Left lung (tissue), 10 donors: ENCODE data around the gene PCNX1. TPM values are rescaled to one million over a fixed set of nuclear protein-coding genes. Genes with fewer than 3 reads are reported as not detected.
"Not testable (repeated sequence)": the region's sequence is repeated elsewhere in the genome, so short reads cannot be mapped to it uniquely, and the experiment has no call there.

ENCODE experiments used
- ATAC-seq: fragments of 200-7000 bp; cut with Tn5 transposase; one replicate; pipeline ENCODE4 v1.9.1; 2020; ENCODE audit warnings: moderate library complexity
- DNase-seq, 4 donors: peaks; one replicate each; pipeline ENCODE4 v3.0.0-alpha.2; 2013 to 2020
- H3K27ac ChIP-seq, 2 donors: fragments of 200-600 bp; sonication (generic) in 1 of 2; one replicate each; pipeline versions ENCODE4 v1.5.0 to v1.8.0; 2020 to 2021
- H3K27me3 ChIP-seq, 2 donors: fragments of 200-600 bp; sonication (generic) in 1 of 2; one replicate each; pipeline versions ENCODE4 v1.5.0 to v1.8.0; 2020 to 2021
- H3K36me3 ChIP-seq, 2 donors: fragments of 200-600 bp; sonication (generic) in 1 of 2; one replicate each; pipeline versions ENCODE4 v1.5.0 to v1.8.0; 2020 to 2021
- H3K4me1 ChIP-seq, 2 donors: fragments of 200-600 bp; one replicate each; pipeline ENCODE4 v1.8.0; 2021
- H3K4me3 ChIP-seq, 2 donors: fragments of 200-600 bp; sonication (generic) in 1 of 2; one replicate each; pipeline versions ENCODE4 v1.5.0 to v1.8.0; 2020 to 2021; ENCODE audit warnings: mild to moderate bottlenecking in 1 of 2
- H3K9me3 ChIP-seq, 2 donors: fragments of 200-600 bp; sonication (generic) in 1 of 2; one replicate each; pipeline versions ENCODE4 v1.5.0 to v1.8.0; 2020 to 2021
- intact Hi-C, 2 donors: fragments of 100-400 bp; cut with DNase I; formaldehyde crosslinking; loops; one replicate each; pipeline versions ENCODE4 v1.11.2 to v1.14.2; 2022
- polyA plus RNA-seq, 6 donors: library from polyadenylated mRNA; unstranded; fragments of 120-200 nt; gene quantifications; one replicate each; pipeline ENCODE4 v1.2.1, GENCODE V29; 2013; ENCODE audit not compliant: insufficient read length in 6 of 6
- total RNA-seq, 2 donors: library from RNA; stranded (reverse); fragmentation: NEBNext Ultra II Directional; extraction: Animal tissue kit (Norgen Biotek cat#: 25700); gene quantifications; one replicate each; pipeline ENCODE4 v1.2.1, GENCODE V29; 2021
- TF ChIP-seq, protein P1 (sequence below), 2 donors: fragments of 200-600 bp; sonication (generic) in 1 of 2; IDR thresholded peaks; one replicate each; pipeline versions ENCODE4 v1.5.0 to v1.8.0; 2021; ENCODE audit warnings: antibody characterized with exemption in 2 of 2
- donor health status: DM: no; HTN: yes; CAD: no.
- donor health status: DM: no; HTN: no; CAD: no.

Gene PCNX1
- total and polyA plus RNA-seq, 8 donors = 36.9 to 65.8 (median 49.6) TPM

GRCh38 chr14:71142375-71143038, 235.2 kb downstream of the PCNX1 start:
- no peak for DNase-seq
- no peak overlapping the region for H3K4me3 ChIP-seq
- ATAC-seq = peak; percentile 29
- no peaks in the 10 kb centered on the region for H3K9me3 ChIP-seq
- H3K27ac ChIP-seq = peak overlapping the region; percentile 5 to 70
- H3K4me1 ChIP-seq = peaks cover 0 to 41% of the 10 kb centered on the region in 2 donors
- intact Hi-C loops = no loop called here
- TF ChIP-seq, protein P1, sequence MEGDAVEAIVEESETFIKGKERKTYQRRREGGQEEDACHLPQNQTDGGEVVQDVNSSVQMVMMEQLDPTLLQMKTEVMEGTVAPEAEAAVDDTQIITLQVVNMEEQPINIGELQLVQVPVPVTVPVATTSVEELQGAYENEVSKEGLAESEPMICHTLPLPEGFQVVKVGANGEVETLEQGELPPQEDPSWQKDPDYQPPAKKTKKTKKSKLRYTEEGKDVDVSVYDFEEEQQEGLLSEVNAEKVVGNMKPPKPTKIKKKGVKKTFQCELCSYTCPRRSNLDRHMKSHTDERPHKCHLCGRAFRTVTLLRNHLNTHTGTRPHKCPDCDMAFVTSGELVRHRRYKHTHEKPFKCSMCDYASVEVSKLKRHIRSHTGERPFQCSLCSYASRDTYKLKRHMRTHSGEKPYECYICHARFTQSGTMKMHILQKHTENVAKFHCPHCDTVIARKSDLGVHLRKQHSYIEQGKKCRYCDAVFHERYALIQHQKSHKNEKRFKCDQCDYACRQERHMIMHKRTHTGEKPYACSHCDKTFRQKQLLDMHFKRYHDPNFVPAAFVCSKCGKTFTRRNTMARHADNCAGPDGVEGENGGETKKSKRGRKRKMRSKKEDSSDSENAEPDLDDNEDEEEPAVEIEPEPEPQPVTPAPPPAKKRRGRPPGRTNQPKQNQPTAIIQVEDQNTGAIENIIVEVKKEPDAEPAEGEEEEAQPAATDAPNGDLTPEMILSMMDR (IDR thresholded peaks at IDR 0.05) = no peak
- H3K36me3 ChIP-seq = no peaks in the 10 kb centered on the region
- H3K27me3 ChIP-seq = no peaks in the 10 kb centered on the region

- intact Hi-C loops = no loop called here
- DNase-seq (no peak), ATAC-seq (peak; percentile 17)
- Histone ChIP-seq H3K27me3 (no peaks in the 10 kb centered on the region), H3K9me3 (no peaks in the 10 kb centered on the region), H3K4me1 (peaks cover 0 to 41% of the 10 kb centered on the region in 2 donors), H3K27ac (peak overlapping the region in 1 of 2 donors; percentile 70), H3K4me3 (no peak overlapping the region), H3K36me3 (no peaks in the 10 kb centered on the region)
- TF ChIP-seq, protein P1 (IDR thresholded peaks at IDR 0.05) = no peak
Measured at GRCh38 chr14:71143381-71144290, 236.4 kb downstream of the PCNX1 start.

DNA sequence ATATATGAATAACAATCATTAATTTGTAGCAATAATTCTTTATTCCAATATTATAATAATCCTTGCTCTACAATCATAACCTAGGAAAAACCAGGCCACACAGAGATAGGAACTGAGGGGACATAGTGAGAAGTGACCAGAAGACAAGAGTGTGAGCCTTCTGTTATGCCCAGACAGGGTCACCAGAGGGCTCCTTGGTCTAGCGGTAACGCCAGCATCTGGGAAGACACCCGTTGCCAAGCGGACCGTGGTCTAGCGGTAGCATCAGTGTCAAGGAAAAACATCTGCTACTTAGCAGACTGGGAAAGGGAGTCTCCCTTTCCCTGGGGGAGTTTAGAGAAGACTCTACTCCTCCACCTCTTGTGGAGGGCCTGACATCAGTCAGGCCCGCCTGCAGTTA, 240.1 kb downstream of the PCNX1 start:
- Histone ChIP-seq H3K4me1 (peaks cover 0 to 20% of the 10 kb centered on the region in 2 donors), H3K9me3 (peaks cover 0 to 25% of the 10 kb centered on the region in 2 donors)
- H3K27me3 ChIP-seq, H3K27ac ChIP-seq, H3K4me3 ChIP-seq, intact Hi-C loops, ATAC-seq, H3K36me3 ChIP-seq, DNase-seq: not testable (repeated sequence)

- Histone ChIP-seq H3K27ac (no peak overlapping the region), H3K4me1 (peaks cover 0 to 7% of the 10 kb centered on the region in 2 donors), H3K4me3 (no peak overlapping the region), H3K36me3 (no peaks in the 10 kb centered on the region), H3K27me3 (no peaks in the 10 kb centered on the region), H3K9me3 (peaks cover 0 to 25% of the 10 kb centered on the region in 2 donors)
- DNase-seq (no peak), ATAC-seq (no peak)
- intact Hi-C loops = no loop called here
- TF ChIP-seq, protein P1 (IDR thresholded peaks at IDR 0.05) = no peak
Measured at GRCh38 chr14:71148627-71149026, 241.4 kb downstream of the PCNX1 start.

DNA sequence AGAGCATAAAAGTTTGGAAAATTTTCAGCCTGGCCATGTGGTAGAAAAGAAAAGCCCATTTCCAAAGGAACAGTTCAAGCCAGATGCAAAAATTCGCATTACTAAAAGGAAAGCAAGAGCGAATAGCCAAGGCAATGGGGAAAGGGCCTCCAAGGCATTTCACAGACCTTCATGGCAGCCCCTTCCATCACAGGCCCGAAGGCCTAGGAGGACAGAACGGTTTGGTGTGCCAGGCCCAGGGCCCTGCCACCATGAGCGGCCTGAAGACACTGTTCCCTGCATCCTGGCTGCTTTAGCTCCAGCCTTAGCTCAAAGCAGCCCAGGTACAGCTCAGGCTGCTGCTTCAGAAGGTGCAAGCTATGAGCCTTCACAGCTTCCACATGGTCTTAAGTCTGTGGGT, 243.5 kb downstream of the PCNX1 start:
- Histone ChIP-seq H3K27ac (no peak overlapping the region), H3K27me3 (no peaks in the 10 kb centered on the region), H3K36me3 (no peaks in the 10 kb centered on the region), H3K9me3 (peaks cover 0 to 25% of the 10 kb centered on the region in 2 donors), H3K4me3 (no peak overlapping the region), H3K4me1 (no peaks in the 10 kb centered on the region)
- TF ChIP-seq, protein P1 (IDR thresholded peaks at IDR 0.05) = no peak
- intact Hi-C loops = no loop called here
- no peak for DNase-seq
- ATAC-seq = no peak
